ENCODE data around the gene PDLIM7.
A peak's percentile ranks its signal among the peaks of the same experiment; 100 is the strongest.

PDLIM7 gene

DNA sequence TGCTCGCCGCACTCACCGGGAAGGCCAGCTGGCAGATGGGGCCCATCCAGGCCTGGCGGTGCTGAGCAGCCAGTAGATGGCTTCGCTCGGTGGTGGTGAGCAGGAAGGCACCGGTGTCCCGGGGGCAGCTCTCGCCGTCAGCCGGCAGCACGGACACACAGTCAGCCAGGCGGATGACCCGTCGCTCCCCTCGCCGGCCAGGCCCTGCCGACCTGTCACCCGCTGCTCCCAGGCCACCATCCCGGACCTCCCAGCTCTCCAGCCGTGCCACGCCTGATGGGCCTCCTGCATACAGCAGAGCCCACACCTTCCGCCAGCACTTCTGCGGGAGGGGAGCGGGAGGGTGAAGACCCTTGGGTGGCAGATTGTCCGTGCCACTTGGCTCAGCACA lies 10.8 kb upstream of the PDLIM7 start:
- DNase-seq: no peak

DNA sequence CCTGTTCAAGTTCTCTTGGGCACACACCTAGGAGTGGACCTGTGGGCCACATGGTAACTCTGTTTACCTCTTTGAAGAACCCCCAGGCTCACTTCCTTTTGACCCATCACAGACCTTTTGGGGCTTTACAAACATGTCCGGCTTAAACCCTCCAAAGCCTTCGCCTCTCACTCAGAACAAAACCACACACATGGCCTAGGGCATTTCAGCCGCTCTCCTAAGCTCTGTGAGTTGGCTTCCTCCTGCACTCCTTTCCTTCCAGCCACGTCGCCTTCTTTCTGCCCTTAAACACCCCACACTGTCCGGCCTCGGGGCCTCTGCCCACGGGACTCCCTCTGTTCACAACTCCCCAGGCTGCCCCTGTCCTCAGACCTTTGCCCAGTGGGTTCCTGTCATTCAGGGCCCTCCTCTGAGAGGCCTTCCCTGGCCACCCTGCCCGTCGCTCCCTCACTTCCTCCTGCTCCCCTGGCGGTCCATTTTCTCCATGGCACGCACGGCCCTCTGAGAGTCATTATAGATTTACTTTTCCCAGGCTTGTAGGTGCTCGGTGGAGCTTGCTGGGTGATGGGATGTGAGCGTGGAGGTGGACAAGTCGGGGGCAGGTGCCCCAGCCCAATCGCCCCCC lies 10.3 kb upstream of the PDLIM7 start:
- no peak for DNase-seq

DNA sequence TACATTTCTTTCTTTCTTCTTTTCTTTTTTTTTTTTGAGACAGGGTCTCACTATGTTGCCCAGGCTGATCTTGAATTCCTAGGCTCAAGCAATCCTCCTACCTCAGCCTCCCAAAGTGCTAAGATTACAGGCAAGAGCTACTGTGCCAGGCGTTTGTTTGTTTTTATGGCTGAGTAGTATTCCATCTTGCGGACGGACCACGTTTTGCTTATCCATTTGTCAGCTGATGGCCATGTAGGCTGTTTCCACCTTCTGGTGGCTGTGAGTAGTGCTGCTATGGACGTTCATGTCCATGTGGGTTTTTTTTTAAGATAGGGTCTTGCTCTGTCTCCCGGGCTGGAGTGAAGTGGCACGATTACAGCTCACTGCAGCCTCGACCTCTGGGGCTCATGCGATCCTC lies 9.8 kb upstream of the PDLIM7 start:
- DNase-seq: no peak

DNA sequence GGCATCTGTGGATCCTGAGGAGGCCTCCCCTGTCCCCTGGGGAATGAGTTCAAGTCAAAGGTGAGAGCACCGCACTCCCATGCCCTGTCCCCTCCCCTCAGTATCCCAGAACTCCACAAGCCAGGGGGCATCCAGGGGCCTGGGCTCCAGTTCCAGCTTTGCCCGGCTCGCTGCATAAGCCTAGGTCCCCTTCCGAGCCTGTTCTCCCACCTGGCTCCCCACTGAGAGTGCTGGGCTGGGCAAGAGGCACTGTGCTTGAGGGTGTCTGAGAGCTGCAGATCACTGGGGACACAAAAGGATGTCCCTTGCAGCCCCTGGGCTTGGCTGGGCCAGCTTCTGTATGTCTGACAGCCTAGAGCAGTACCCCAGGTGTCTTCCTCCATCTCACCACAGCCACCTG lies 7.7 kb upstream of the PDLIM7 start:
- DNase-seq: no peak

DNA sequence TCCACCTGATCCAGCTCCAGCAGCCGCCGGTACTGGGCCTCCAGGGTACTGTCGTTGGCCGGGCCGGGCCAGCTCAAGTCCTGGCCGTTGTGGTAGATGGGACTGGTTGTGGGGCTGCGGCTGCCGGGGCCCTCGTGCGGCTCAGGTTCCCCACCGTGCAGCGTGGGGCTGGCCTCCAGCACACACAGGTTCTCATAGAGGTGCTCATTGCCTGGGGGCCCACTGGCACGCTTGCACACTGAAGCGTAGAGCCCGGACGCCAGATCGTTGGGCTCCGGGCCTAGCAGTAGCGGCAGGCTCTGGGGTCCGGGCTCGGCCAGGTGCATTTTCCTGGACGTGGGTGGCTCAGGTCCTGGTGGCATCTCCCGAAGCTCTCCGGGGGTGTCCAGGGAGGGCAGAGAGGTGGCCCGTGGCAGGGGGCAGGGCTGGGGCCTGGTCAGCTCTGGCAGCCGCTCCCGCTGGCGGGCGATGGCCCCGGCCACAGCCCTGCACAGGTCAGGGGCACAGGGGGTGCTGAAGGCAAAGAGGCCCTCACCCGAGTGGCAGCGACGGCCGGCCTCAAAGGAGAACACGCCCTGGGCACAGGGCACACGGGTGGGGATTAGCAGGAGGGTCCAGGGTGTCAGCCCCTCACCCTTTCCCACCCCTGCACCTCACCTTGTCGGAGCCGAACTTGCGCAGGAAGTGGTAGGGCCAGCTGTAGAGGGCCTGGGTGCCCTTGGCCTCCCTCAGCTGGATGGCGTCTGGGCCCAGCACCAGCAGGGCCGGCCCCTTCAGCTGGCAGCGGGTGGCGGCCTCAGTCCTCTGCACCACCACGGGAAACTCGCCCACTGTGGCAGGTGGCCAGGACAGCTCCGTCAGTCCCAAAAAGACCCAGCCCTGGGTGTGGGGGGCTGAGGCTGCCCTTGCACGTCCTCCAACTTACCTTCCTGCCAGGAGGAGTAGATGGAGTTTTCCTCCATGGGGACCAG lies 7.0 kb upstream of the PDLIM7 start:
- DNase-seq: no peak

DNA sequence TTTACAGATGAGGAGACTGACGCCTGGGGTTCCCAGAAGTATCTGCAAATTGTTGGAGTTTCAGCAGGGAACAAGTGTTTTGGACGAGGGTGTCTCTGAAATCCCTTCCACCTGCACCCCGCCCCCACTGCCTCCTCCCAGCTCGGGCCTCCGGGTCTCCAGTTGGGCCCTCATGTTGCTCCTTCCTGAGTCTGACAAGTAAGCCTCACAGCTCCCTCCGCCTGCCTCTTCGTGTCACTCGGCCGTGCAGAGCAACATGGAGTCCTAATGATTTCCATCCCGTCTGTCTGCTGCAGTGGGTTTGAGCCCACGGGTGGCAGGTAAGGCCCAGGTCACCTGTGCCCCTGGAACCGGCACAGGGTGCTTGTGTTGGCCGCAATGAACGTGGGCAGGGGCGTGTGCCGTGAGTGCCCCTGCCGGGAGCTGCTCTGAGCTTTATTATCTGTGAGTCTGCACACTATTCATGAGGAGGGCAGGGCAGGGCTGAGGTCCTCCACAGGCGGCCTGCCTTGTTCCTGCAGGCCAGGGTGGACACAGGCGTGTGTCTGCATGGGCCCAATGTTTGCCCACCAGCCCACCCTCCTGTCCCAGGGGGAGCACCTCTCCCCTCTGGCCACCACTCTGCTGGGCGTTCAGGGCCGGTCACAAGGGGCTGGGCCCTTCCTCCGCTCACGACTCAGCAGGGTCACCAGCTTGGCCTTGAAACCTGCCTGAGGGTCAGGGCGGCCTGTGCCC lies 6.1 kb upstream of the PDLIM7 start:
- DNase-seq: no peak

DNA sequence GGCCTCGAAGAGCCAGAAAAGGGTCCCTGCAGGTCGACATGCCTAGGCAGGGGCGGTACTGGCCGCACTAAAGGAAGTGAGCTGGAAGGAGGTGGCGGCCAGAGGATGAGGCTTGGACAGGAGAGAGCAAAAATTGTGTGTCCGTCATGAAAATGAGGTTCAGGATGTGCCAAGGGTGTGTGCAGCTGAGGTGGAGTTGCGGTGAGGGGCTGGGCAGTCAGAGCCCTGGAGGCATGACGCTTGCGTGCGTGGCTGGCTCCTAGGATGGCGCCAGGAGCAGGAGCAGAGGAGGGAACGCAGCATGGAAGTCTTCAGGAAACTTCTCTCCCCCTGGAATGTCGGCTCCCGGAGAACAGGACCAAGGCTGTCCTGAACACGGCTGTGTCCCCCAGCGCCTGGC lies 5.5 kb upstream of the PDLIM7 start:
- no peak for DNase-seq

DNA sequence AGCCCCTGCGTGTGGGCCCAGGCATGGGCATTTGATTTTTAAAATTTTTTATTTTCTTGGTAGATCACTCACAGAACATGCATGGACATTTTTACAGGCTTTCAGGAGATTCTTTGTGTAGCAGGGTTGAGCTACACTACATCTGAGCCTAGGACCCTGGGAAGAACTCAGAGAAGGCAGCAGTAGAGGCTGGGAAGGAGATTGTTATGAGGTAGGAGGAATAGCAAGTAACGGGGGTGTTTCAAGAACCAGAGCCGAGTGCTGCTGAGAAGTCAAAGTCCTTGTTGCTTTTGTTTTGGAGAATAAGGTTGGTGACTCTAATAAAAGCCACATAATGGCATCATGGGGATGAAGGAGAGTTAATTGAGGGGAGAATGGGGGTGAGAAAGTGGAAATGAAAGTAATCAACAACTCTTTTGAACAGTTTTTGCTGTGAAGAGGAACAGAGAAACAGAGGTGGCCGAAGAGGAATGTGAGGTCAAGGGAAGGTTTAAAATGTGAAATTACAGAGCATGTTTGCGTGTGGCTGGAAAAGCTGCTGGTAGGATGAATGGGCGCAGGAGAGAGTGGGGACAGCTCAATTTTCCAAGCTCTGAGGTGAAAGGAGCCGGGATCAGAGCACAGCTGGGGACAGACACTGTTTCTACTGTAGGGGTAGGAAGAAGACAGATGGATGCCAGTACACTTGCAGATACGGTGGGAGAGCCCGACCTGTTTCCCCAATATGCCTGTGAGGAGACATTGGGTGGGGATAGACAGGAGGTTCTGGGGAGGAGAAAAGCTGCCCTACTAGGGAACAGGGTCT lies 4.7 kb upstream of the PDLIM7 start:
- peak in 3 of 56 donors; percentile 5 to 23 (median 17) for DNase-seq

DNA sequence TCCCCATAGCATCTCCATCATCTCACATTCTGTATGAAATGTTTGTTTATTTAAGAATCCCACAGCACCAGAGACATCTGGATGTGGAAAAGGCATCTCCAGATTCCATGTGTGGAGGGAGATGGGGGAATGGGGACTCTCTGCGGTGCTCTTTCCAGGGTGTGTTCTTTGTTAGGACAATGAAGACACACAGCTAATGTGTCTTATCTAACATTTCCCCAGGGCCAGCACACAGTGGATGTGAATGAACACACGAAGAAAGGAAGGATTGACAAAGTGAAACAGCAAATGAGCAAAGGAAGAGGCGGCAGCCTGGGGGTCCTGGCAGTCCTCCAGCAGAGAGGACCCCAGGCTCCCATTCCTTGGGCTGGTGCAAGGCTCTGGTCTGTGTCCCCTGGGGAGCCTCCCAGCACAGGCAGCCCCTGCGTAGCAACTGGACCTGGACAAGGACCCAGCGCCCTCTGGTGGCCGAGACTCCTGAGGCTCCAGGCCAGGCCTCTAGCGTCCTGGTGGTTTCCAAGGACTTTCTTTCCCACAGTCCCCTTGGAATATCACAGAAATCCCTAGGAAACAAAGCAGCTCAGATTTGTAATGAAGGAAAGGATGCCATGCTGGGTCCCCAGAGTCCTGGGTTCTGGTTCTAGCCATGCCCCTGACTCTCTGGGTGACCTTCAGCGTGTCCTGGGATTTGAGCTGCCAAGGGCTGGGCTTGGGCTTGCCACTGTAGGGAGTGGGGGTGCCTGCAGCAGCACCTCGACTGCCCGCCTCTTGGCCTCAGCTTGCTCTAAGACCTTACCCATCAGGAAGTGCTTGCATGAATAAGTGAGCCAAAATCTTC lies 3.5 kb upstream of the PDLIM7 start:
- DNase-seq: peak in 53 of 56 donors; percentile 26 to 92 (median 72)

DNA sequence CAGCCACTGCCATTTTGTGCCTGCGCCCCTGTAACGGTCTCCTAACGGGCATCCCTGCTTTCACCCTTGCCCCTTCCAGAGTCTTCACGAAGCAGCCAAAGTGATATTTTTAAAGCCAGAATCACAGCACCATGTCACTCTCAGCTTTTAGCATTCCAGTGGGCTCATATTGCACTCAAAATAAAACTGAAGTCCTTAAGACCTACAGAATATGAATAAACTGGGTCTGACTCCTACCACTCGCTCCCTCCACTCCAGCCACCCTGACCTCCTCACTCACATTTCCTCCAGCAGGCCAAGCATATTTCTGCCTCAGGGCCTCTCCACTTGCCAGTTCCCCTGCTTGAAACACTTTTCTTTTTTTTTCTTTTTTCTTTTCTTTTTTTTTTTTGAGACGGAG lies 2.4 kb upstream of the PDLIM7 start:
- DNase-seq: no peak

DNA sequence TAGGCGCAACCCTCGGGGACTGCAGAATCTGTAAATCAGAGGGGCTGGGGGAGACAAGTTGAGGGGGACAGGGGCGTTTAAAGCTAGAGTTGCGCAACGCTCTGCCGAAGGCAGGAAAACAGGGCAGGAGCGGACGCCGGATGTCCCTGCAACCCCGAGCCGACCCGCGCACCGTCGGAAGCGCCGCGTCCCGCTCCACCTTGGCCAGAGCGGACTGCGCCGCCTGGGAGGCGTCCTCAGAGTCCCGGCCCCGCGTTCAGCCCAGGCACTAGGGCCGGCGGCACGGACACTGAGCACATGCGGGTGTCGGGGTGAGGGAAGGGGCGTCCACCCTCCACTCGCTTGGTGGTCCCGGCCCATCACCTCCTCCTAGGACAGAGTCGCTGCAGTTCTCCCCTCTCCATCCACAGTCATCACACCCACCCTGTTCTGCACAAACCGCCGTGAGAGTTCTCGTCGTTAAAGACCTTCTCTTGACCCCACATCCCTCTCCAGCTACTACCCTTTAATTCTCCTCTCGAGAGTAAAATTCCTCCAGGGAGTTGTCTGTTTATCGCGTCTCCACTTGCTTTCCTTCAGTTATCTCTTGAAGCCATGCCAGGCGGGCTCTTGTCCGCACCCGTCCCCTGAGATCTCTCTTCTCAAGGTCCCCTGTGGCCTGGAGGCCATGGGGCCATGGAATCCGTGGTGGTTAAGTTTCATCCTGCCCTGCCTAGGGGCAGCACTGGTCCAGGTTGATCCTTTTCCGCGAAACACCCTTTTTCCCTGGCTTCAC lies 796 bp upstream of the PDLIM7 start:
- DNase-seq: no peak

DNA sequence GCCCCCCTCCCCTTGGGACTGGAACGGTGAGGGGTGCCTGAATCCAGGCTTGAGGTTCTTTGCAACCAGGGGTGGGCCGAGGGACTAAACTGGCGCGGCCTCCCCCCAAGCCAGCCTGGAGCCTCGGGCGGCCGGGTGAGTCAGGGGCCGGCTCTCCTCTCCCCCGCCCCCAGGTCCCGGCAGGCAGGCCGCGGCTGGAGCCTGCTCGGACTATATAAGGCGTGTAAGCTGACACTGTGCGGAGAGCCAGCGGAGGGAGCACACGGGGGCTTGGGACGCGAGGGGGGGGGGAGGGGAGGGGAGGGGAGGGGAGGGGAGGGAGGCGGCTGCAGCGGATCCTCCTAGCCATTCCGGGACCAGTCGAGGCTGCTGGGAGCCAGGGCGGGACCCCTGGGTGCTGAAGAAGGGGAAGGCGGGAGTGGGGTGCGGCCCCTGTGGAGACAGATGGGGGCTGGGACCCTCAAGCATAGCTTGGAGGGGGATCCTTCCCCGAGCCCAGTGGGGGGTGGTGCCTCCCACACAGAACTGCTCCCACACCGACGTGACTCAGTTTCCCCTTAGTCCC lies 595 bp downstream of the PDLIM7 start:
- peak in 3 of 56 donors; percentile 20 to 48 (median 23) for DNase-seq

DNA sequence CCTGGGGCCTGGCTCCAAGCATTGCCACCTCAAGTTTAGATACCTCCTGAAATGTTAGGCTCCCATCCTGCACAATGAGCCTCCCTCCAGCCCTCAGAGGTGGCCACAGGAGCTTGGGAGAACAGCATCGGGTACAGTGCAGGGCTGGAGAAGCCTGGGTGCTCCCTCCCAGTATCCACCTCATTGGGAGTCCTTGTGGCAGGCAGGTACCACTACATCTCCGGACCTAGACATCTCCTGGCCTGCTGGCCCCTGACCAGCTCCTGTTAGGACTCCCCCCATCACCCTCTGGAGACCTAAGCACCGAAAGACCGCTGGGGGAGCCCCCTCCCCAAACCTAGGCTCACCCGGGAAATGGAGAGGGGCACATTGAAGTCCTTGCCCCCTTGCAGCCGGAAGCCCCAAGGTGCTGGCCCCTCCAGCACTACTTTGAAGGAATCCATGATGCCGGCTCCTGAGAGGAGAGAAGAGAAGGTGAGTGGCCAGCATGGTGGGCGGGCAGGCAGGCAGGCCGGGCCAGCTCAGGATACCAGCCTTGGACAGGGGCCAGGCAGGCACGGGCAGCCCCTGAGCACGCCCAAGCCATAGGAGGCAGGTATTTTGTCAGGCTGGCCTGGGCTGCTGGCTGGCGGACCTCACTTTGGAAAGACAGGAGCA lies 1.2 kb downstream of the PDLIM7 start:
- DNase-seq: no peak

DNA sequence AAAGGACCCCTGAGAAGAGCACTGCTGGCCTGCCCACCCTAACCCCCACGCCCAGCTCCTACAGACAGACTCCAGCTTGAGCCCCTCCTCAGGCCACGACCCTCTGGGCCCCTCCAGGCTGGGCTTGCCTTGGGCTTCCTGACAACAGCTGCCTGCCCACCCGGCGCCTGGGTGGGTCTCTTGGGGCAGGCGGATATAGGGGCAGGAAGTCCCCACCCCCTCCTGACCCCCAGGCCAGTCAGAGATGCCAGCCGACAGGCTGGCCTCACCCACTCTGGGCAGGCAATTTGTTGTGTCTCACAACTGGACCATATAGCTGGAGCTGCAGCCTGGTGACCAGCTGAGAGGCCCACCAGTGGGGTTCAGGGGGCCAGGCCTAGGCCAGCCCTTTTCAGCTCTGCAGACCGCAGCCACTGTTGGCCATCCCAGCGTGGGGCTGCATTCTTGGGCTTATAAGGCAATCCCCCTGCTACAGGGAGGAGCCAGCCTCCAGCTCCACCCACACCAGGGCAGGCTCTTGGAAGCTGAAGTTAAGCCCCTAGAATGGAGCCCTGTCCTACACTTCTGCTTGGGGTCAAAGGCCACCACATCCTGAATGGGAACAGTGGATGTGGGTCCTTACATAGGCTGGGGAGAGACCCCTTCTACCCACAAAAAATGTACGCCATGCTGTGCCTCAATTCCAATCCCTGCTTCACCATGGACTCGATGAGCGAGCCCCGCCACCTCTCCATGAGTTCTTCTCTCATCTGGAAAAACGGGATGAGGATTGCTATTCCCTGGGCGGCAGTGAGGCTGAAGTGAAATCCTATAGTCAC lies 2.0 kb downstream of the PDLIM7 start:
- DNase-seq: no peak

DNA sequence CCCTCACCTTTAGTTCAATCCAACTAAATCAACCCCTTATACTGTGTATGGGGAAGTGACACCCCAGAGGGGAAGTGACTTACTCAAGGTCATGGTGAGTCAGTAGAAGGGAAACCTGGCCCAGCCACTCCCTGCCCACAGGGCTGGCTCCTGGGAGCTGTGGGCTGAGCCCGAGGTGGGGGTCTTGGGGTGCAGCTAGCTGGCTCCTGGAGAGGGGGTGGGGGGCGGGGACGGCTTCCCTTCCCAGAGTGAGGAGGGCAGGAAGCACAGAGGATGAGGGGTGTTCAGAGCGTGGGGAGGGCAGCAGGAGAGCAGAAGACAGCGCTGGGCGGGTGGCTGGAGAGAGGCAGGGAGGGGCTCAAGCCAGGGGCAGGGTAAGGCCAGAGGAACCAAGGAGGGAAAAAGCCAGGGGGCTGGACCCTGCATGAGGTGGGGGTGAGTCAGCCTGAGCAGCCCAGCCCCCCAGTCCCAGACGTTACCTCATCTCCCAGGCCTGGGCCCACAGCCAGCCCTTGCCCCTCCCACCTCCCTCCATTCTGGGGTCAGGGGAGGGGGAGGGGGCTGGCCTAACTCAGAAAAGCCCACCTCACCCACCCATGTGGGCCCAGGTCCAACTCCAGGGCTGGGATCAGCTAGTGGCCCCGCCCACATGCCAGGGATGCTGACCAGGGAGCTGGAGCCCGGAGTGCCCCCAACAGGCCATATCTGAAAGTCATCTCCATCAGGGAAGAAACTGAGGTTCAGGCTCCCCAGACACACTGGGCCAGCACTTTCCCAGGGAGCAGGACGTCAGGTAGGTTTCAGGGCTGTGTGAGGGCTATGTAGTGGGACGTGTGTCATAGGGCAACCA lies 2.8 kb downstream of the PDLIM7 start:
- peak in 2 of 56 donors; percentile 29 to 48 for DNase-seq

DNA sequence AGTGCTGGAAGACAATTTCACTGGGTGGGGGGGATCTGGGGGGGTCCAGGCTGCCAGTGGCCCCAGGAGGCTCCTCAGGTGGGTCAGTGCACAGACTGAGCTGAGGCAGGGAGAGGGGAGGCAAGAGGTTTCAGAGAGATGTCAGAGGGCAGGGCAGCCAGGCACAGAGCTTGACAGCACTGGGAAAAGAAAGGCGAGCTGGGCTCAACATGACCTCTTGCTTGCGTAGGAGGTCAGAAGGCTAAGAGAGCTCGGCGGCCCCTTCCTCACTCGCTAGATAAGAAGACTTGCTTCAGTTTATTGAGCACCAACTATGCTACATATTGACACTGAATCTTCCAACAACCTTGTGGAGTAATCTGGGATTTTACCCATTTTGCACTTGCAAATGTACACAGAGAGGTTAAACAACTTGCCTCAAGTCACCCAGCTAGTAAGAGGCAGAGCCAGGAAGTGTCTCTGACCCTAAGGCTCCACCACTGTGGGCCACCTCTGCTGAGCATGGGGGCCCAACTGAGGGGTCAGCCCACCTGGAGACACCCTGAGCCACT lies 3.5 kb downstream of the PDLIM7 start:
- no peak for DNase-seq
